Transverse colon (tissue), 4 donors: ENCODE results near the gene TMUB2.

ENCODE experiments used
- EP300 ChIP-seq: sonication (generic); formaldehyde crosslinking; IDR thresholded peaks from one replicate; pipeline ENCODE4 v1.6.1; 2017; ENCODE audit warnings: antibody characterized with exemption, low read depth
- POLR2A ChIP-seq: fragments of 450-650 bp; IDR thresholded peaks from one replicate; pipeline ENCODE4 v1.6.1; 2016; ENCODE audit warnings: antibody characterized with exemption, mild to moderate bottlenecking, moderate library complexity
- POLR2AphosphoS5 ChIP-seq, 3 donors: sonication (generic); formaldehyde crosslinking; IDR thresholded peaks; one replicate each; pipeline ENCODE4 v1.6.1; 2016; ENCODE audit warnings: antibody characterized with exemption in 3 of 3
- TF ChIP-seq, protein P1 (sequence below), 5 experiments: fragments of 200-600 bp in 3 of 5; fragments of 450-650 bp in 2 of 5; sonication (generic) in 3 of 5; IDR thresholded peaks; 1 replicate in 2 of 5; 2 replicates in 3 of 5; pipeline ENCODE4 v1.5.1; 2016 to 2017; ENCODE audit warnings: antibody characterized with exemption in 5 of 5, inconsistent platforms in 3 of 5, mild to moderate bottlenecking in 2 of 5, moderate library complexity in 1 of 5

DNA sequence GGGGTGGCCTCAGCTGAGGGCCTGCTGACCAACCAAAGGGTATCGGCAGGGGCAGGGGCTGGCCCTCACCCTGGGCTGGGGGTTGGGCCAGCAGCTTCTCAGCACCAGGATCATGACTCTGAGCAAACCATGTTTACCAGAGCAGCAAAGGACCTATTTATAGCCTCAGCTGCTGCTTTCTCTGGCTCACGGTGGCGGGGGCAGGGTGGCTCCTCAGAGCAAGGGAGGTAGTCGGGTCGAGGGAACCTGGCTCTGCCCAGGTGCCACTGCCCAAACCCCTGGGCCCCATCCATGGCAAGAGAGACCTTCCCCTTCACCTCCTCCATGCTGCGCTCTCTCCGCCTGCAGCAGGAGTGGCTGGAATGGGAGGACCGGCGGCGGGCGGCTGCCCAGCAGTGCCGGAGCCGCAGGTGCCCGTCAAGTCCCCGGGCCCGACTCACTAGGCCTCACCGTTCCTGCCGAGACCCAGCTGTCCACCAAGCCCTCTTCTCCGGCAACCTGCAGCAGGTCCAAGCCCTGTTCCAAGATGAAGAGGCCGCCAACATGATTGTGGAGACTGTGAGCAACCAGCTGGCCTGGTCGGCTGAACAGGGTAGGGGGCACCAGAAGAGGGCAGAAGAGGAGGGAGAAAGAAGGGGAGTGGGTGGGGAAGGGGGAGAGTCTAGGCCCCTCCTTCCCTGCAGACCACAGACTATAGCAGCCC lies 16.1 kb upstream of the TMUB2 start, which contains the start of gene ASB16:
- TF ChIP-seq, protein P1, sequence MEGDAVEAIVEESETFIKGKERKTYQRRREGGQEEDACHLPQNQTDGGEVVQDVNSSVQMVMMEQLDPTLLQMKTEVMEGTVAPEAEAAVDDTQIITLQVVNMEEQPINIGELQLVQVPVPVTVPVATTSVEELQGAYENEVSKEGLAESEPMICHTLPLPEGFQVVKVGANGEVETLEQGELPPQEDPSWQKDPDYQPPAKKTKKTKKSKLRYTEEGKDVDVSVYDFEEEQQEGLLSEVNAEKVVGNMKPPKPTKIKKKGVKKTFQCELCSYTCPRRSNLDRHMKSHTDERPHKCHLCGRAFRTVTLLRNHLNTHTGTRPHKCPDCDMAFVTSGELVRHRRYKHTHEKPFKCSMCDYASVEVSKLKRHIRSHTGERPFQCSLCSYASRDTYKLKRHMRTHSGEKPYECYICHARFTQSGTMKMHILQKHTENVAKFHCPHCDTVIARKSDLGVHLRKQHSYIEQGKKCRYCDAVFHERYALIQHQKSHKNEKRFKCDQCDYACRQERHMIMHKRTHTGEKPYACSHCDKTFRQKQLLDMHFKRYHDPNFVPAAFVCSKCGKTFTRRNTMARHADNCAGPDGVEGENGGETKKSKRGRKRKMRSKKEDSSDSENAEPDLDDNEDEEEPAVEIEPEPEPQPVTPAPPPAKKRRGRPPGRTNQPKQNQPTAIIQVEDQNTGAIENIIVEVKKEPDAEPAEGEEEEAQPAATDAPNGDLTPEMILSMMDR (IDR thresholded peaks at IDR 0.05): no peak
- TF ChIP-seq POLR2A (no peak), EP300 (no peak), POLR2AphosphoS5 (IDR thresholded peaks at IDR 0.05) (no peak)
